Measurements from ENCODE around the gene RTP2. TPM values are rescaled to one million over a fixed set of nuclear protein-coding genes. Genes with fewer than 3 reads are reported as not detected.

RTP2 gene
- total RNA-seq, 1 experiment from 2014 or later = not detected

GRCh38 chr3:187742351-187743171 is 40.2 kb upstream of the RTP2 start:
- ChIA-PET POLR2A (interaction anchor here (0.6 to 9.2 kb wide), 32 partner anchors 21 to 1490 kb away, joined by 3 to 252 read pairs (median 4); partner anchors contain the start of gene LPP), CTCF (interaction anchor here (0.5 to 2.4 kb wide), 18 partner anchors 65 to 1969 kb away, joined by 3 to 31 read pairs (median 4); no protein-coding TSS in a partner anchor)
- peak overlapping the region; percentile 100 for H3K27ac Mint-ChIP-seq (ENCODE audit: low read depth, unreplicated experiment)
- no peaks in the 10 kb centered on the region for H3K27me3 Mint-ChIP-seq (ENCODE audit: insufficient read depth, unreplicated experiment)
- no TSS peak for BruUV-seq (replicated peaks)
- peak overlapping the region; percentile 98 for H3K4me3 Mint-ChIP-seq (ENCODE audit: unreplicated experiment)
- DNase-seq (ENCODE audit: unreplicated experiment) = peak; percentile 59
- peaks cover 58% of the 10 kb centered on the region for H3K36me3 Mint-ChIP-seq (ENCODE audit: insufficient read depth, unreplicated experiment)
- TF ChIP-seq, protein P1, sequence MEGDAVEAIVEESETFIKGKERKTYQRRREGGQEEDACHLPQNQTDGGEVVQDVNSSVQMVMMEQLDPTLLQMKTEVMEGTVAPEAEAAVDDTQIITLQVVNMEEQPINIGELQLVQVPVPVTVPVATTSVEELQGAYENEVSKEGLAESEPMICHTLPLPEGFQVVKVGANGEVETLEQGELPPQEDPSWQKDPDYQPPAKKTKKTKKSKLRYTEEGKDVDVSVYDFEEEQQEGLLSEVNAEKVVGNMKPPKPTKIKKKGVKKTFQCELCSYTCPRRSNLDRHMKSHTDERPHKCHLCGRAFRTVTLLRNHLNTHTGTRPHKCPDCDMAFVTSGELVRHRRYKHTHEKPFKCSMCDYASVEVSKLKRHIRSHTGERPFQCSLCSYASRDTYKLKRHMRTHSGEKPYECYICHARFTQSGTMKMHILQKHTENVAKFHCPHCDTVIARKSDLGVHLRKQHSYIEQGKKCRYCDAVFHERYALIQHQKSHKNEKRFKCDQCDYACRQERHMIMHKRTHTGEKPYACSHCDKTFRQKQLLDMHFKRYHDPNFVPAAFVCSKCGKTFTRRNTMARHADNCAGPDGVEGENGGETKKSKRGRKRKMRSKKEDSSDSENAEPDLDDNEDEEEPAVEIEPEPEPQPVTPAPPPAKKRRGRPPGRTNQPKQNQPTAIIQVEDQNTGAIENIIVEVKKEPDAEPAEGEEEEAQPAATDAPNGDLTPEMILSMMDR (IDR thresholded peaks at IDR 0.05; ENCODE audit: unreplicated experiment) = no peak
- intact Hi-C loops (cut with micrococcal nuclease) = loop anchor here (1.0 to 10.0 kb wide), 9 partner anchors 442 to 1212 kb away; no protein-coding TSS in a partner anchor
- no peaks in the 10 kb centered on the region for H3K9me3 Mint-ChIP-seq (ENCODE audit: unreplicated experiment)
- H3K4me1 Mint-ChIP-seq (ENCODE audit: insufficient read depth, unreplicated experiment) = peaks cover 21% of the 10 kb centered on the region

DNA sequence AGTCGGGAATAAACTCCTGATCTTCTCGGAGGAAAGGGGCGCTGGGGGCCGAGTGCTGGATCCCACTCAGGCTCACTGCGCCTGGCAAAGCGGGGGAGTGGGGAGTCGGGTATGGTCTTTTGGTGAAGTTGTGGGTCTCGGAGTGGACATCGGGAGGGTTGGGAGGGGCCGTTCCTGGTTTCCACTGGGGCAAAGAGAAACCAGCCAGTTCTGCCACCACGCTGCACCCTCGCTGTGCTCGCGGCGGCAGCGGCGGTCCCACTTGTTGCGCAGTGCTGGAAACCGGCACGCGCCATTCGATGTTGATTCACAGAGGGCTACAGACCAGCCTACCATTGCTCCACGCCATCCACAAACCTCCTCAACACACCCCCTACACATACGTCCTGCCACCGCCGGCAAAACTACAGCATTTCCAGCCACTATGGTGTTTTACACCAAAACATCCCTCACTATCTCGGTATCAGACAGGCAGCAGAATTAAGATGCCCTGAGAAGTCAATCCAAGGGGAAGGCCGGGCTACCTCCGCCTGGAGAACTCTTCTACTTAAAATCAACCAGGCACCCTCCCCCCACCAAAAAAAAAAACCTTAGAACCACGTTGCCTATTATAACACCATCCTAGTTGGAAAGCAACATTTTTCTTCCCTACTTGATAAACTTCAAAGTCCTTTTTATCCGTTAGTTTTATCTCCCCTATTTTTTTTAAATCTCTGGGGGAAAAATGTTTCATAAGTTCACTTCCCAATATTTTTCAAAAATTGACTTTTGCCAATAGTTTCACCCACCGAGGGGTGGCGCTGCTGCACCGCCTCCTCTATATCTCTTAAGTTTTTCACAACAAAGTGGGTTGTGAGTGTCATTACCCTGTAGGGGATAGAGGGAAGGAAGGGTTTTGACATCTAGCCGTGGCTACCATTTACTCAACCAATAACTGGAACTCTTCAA is 39.3 kb upstream of the RTP2 start:
- DNase-seq (ENCODE audit: unreplicated experiment) = peak; percentile 85

DNA sequence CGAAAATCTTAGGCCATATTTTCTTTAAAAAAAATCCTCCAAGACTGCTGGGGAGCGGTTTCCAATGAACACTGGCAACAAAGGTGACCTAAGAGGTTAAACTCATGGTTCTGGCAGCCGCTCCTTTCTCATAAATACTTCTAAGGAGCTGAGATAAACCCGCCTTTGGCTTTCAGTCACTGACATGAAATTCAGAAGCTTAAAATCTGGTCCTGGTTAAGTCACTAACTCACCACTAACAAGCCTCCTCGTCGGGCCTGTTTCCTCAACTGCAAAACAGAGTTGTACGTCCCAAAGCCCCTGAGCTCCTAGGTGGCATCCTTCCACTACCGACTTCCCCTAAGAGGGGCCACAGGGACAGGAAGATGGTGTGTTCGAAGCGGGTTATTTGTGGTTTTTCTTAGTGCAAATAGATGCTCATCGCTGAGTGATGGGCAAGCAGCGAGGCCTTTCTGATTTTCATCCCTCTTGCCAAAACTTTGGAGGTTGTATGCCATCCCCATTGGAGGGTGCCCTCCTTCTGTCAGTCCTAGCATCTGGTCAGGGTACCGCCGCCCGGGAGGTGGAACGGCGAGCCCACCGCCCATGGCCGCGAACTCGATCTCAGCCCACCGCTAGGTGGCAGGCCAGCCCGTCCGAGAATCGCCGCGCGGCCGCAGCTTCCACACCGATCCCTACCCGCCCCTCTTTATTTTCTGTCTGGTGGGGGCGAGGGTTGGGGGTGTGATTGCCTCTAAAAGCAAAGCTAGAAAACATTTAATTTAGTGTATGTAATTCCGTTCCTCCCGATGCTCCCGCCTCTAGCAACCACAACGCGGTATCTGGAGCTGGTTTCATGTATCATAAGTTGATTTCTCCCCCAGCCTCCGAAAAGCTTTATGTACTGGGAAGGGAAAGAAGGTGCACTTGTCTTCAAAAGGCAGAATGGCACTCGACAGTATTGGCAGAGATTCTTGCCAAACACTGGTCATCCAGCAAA is 38.4 kb upstream of the RTP2 start:
- ChIA-PET CTCF (interaction anchor here (0.6 to 6.6 kb wide), 110 partner anchors 9 to 1494 kb away, joined by 3 to 240 read pairs (median 4); partner anchors contain the start of gene LPP), POLR2A (interaction anchor here (0.6 to 7.3 kb wide), 45 partner anchors 7 to 1492 kb away, joined by 3 to 234 read pairs (median 4); partner anchors contain the start of genes BCL6 and LPP)
- peaks cover 39% of the 10 kb centered on the region for H3K4me1 Mint-ChIP-seq (ENCODE audit: insufficient read depth, unreplicated experiment)
- peak overlapping the region; percentile 100 for H3K27ac Mint-ChIP-seq (ENCODE audit: low read depth, unreplicated experiment)
- no peaks in the 10 kb centered on the region for H3K27me3 Mint-ChIP-seq (ENCODE audit: insufficient read depth, unreplicated experiment)
- H3K4me3 Mint-ChIP-seq (ENCODE audit: unreplicated experiment) = peak overlapping the region; percentile 98
- TF ChIP-seq, protein P1 (IDR thresholded peaks at IDR 0.05; ENCODE audit: unreplicated experiment) = peak; percentile 93
- no peaks in the 10 kb centered on the region for H3K9me3 Mint-ChIP-seq (ENCODE audit: unreplicated experiment)
- H3K36me3 Mint-ChIP-seq (ENCODE audit: insufficient read depth, unreplicated experiment) = peaks cover 68% of the 10 kb centered on the region
- peak; percentile 61 for DNase-seq (ENCODE audit: unreplicated experiment)
- BruUV-seq (replicated peaks) = TSS peak; percentile 22
- intact Hi-C loops (cut with micrococcal nuclease) = loop anchor here (1.0 to 10.0 kb wide), 8 partner anchors 444 to 1189 kb away; no protein-coding TSS in a partner anchor

More for the DNA sequence above, 39.3 kb upstream of the RTP2 start:
- CTCF ChIA-PET = interaction anchor here (0.6 to 6.6 kb wide), 62 partner anchors 8 to 1407 kb away, joined by 3 to 240 read pairs (median 4); partner anchors contain the start of gene LPP
- no TSS peak for BruUV-seq (replicated peaks)
- POLR2A ChIA-PET = interaction anchor here (0.6 to 9.2 kb wide), 33 partner anchors 6 to 1491 kb away, joined by 3 to 252 read pairs (median 7); partner anchors contain the start of genes BCL6 and LPP
- Mint-ChIP-seq H3K4me3 (ENCODE audit: unreplicated experiment) (peak overlapping the region; percentile 98), H3K27me3 (ENCODE audit: insufficient read depth, unreplicated experiment) (no peaks in the 10 kb centered on the region), H3K4me1 (ENCODE audit: insufficient read depth, unreplicated experiment) (peaks cover 29% of the 10 kb centered on the region), H3K36me3 (ENCODE audit: insufficient read depth, unreplicated experiment) (peaks cover 67% of the 10 kb centered on the region), H3K27ac (ENCODE audit: low read depth, unreplicated experiment) (peak overlapping the region; percentile 100), H3K9me3 (ENCODE audit: unreplicated experiment) (no peaks in the 10 kb centered on the region)
- intact Hi-C loops (cut with micrococcal nuclease) = loop anchor here (1.0 to 10.0 kb wide), 10 partner anchors 443 to 1213 kb away; no protein-coding TSS in a partner anchor
- TF ChIP-seq, protein P1 (IDR thresholded peaks at IDR 0.05; ENCODE audit: unreplicated experiment) = peak; percentile 86
